Measurements from ENCODE around the gene SLC7A11. TPM values are rescaled to one million over a fixed set of nuclear protein-coding genes. Genes with fewer than 3 reads are reported as not detected.

SLC7A11 gene
- total RNA-seq (ENCODE audit: low replicate concordance) = 6.3 and 13.7 TPM in 2 replicates
- long read RNA-seq, full-length matches to known transcripts = 6 of 13 reads
- long read RNA-seq, partial matches to known transcripts = 0 of 13 reads
- long read RNA-seq, other reads (novel, unspliced or antisense) = 7 of 13 reads

DNA sequence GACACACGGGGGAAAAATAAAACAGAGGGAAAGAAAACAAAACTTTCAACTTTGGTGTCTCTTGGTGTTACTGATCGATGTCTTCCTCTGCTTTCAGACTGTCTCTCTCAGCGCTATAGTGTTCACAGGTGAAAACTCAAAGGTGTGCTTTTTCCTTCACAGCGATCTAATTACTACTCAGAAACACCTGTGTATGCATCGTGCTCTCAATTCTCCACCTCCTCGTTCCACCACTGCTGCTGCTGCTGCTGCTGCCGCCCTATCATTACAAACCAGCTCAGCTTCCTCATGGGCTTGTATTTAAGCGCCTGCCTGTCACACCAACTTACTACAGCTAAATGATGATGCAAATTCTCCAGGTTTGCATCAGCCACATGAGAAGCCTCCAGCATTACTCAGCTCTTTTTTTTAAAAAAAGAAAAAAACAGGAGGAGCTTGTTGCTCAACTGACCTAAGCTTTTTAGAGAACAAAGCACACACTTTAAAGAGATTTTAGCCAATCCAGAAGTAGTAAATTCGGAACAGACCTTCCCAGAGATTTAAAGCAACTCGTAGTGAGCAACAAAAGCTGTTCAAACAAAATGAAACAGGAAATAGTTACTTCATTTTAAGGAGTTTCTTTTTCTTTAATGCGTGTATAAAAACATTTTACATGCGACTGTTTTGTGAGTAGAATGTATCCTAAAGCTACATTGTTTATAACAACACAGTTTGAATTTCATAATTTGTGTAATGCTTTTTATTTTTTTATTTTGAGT lies at the start of gene SLC7A11:
Gene SLC7A11 (minus strand): TSS at position 274 of the 758 bp plus-strand sequence. CDS start 280 bp downstream, outside the sequence.
- TF ChIP-seq, protein P1, sequence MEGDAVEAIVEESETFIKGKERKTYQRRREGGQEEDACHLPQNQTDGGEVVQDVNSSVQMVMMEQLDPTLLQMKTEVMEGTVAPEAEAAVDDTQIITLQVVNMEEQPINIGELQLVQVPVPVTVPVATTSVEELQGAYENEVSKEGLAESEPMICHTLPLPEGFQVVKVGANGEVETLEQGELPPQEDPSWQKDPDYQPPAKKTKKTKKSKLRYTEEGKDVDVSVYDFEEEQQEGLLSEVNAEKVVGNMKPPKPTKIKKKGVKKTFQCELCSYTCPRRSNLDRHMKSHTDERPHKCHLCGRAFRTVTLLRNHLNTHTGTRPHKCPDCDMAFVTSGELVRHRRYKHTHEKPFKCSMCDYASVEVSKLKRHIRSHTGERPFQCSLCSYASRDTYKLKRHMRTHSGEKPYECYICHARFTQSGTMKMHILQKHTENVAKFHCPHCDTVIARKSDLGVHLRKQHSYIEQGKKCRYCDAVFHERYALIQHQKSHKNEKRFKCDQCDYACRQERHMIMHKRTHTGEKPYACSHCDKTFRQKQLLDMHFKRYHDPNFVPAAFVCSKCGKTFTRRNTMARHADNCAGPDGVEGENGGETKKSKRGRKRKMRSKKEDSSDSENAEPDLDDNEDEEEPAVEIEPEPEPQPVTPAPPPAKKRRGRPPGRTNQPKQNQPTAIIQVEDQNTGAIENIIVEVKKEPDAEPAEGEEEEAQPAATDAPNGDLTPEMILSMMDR (conservative IDR thresholded peaks at IDR 0.05) = peak; percentile 29
- H3K36me3 Mint-ChIP-seq = no peaks in the 10 kb centered on the region
- DNase-seq (ENCODE audit: extremely low spot score, unreplicated experiment) = no peak
- H3K27ac Mint-ChIP-seq = peak within 1 kb of the TSS; percentile 99
- peak within 1 kb of the TSS; percentile 96 for H3K4me3 Mint-ChIP-seq
- no peaks in the 10 kb centered on the region for H3K27me3 Mint-ChIP-seq
- H3K9me3 Mint-ChIP-seq = peaks cover 4% of the 10 kb centered on the region
- H3K4me1 Mint-ChIP-seq (ENCODE audit: unreplicated experiment) = peaks cover 27% of the 10 kb centered on the region

DNA sequence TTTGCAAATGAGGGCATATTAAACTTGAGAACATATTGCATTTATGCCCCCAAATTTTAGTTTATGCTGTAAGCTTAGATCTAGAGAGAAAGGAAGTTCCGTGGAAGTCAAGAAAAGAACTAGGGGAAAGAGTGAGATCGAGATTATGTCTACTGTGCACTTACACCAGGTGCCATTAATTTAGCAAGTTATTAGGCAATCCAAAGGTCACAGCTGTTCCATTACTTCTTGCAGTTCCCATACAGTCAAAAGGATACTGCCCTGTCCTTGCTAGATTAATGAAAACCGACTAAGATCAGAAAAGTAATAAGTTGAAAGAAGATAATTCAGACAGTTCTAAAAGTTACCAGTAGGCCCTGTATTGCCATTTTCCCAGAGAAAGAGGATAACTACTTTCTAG lies 49.3 kb upstream of the SLC7A11 start:
- peaks cover 5% of the 10 kb centered on the region for H3K4me1 Mint-ChIP-seq (ENCODE audit: unreplicated experiment)
- DNase-seq (ENCODE audit: extremely low spot score, unreplicated experiment) = no peak
- no peak overlapping the region for H3K27ac Mint-ChIP-seq
- H3K36me3 Mint-ChIP-seq = no peaks in the 10 kb centered on the region
- H3K27me3 Mint-ChIP-seq = no peaks in the 10 kb centered on the region
- peaks cover 4% of the 10 kb centered on the region for H3K9me3 Mint-ChIP-seq
- TF ChIP-seq, protein P1 (conservative IDR thresholded peaks at IDR 0.05) = no peak
- no peak overlapping the region for H3K4me3 Mint-ChIP-seq

DNA sequence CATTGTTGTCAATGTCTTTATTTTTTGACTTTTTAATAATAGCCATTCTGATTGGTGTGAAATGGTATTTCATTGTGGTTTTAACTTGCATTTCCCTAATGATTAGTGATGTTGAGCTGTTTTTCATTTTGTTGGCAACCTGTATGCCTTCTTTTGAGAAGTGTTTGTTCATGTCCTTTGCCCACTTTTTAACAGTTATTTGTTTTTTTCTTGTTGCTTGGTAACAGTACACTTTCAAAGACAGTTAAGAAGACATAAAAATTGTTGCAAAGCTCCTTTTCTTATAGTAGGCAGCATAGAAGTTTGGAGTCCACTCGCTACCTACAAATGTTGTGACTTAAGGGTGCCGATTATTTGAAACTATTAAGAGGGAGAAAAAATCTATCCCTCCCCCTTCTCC lies 48.7 kb upstream of the SLC7A11 start:
- H3K4me1 Mint-ChIP-seq (ENCODE audit: unreplicated experiment) = peaks cover 5% of the 10 kb centered on the region
- H3K27ac Mint-ChIP-seq = no peak overlapping the region
- H3K27me3 Mint-ChIP-seq = no peaks in the 10 kb centered on the region
- H3K4me3 Mint-ChIP-seq = no peak overlapping the region
- H3K36me3 Mint-ChIP-seq = no peaks in the 10 kb centered on the region
- TF ChIP-seq, protein P1 (conservative IDR thresholded peaks at IDR 0.05) = no peak
- DNase-seq (ENCODE audit: extremely low spot score, unreplicated experiment) = no peak
- peaks cover 4% of the 10 kb centered on the region for H3K9me3 Mint-ChIP-seq

DNA sequence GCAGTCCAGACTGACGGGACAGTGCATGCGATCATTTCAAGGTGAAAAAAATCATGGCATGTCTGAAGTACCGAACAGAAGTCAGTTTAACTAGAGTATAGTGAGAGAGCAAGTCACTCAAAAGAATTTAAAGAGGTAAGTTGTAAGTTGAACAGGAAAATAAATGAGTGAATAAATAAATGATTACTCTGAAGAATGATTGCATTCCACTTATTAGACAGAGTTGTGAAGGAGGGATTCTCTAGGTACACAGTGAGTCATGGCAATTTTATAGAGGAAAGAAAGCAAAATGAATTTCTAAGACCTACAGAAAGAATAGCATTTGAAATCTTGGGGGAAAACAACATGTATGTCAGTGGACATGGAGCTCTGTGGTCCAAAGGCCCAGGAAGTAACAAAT lies 37.1 kb upstream of the SLC7A11 start:
- no peak overlapping the region for H3K27ac Mint-ChIP-seq
- no peak overlapping the region for H3K4me3 Mint-ChIP-seq

DNA sequence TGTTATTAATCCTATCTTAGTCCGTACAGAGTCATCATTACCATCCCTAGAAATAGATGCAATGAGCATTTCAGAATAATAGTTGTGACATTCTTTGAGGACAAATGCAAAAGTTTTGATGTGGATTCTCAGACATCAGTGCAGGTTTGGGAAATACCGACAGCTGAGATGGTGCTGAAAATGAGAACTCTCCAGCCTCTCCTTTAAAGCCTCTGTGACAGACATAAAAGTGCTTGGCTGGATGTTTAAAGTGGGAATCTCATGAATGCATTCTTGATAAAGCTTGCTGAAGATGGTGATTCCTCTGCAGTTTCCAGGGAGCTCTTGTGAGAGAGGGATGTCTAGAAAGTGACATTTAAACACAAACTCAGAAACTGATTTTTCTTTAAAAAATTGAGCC lies 35.0 kb upstream of the SLC7A11 start:
- Mint-ChIP-seq H3K9me3 (peaks cover 3% of the 10 kb centered on the region), H3K27ac (no peak overlapping the region), H3K36me3 (no peaks in the 10 kb centered on the region), H3K4me1 (ENCODE audit: unreplicated experiment) (peaks cover 14% of the 10 kb centered on the region), H3K27me3 (no peaks in the 10 kb centered on the region), H3K4me3 (no peak overlapping the region)
- TF ChIP-seq, protein P1 (conservative IDR thresholded peaks at IDR 0.05) = no peak
- DNase-seq (ENCODE audit: extremely low spot score, unreplicated experiment) = no peak

More for the DNA sequence above, 37.1 kb upstream of the SLC7A11 start:
- Mint-ChIP-seq H3K27me3 (no peaks in the 10 kb centered on the region), H3K9me3 (peaks cover 6% of the 10 kb centered on the region), H3K36me3 (no peaks in the 10 kb centered on the region), H3K4me1 (ENCODE audit: unreplicated experiment) (peaks cover 9% of the 10 kb centered on the region)
- TF ChIP-seq, protein P1 (conservative IDR thresholded peaks at IDR 0.05) = no peak
- no peak for DNase-seq (ENCODE audit: extremely low spot score, unreplicated experiment)
